Inflammatory macrophage treated with lipopolysaccharide for 1 hour (primary cell): ENCODE data around the gene DOCK1.
"Not testable (repeated sequence)": the region's sequence is repeated elsewhere in the genome, so short reads cannot be mapped to it uniquely, and the experiment has no call there.

Experiments
- DNase-seq, 2 donors: peaks; one replicate each; pipeline ENCODE4 v3.0.0-alpha.2; 2020 to 2022

DOCK1 gene

GRCh38 chr10:126926568-126926967 lies 21.3 kb downstream of the DOCK1 start:
- DNase-seq = no peak

DNA sequence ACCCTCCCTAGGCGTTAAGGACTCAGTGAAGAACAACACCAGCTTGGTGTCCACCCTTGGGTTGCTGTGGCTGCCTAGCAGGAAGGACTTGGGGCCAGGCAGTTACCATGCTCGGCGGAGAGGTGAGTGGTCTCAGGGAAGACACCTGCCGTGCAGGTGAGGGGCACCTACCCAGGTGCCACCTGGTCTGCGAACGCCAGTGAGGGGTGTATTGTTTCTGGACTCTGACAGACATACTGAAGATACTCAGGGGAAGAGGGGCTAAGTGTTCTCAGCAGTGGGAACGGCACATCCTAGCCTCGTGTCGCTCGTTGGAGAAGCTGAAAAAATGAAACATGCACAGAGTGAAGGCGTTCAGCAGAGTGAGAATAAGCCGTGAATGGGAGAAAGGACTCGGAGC lies 22.6 kb downstream of the DOCK1 start:
- DNase-seq = no peak

- no peak for DNase-seq
Measured at GRCh38 chr10:126928274-126928673, 23.0 kb downstream of the DOCK1 start.

GRCh38 chr10:126929391-126929790 lies 24.2 kb downstream of the DOCK1 start:
- DNase-seq = no peak

- DNase-seq = no peak
Measured at GRCh38 chr10:126930131-126930882, 25.1 kb downstream of the DOCK1 start.

- no peak for DNase-seq
Measured at GRCh38 chr10:126930883-126931503, 25.8 kb downstream of the DOCK1 start.

- no peak for DNase-seq
Measured at GRCh38 chr10:126931544-126931943, 26.3 kb downstream of the DOCK1 start.

DNA sequence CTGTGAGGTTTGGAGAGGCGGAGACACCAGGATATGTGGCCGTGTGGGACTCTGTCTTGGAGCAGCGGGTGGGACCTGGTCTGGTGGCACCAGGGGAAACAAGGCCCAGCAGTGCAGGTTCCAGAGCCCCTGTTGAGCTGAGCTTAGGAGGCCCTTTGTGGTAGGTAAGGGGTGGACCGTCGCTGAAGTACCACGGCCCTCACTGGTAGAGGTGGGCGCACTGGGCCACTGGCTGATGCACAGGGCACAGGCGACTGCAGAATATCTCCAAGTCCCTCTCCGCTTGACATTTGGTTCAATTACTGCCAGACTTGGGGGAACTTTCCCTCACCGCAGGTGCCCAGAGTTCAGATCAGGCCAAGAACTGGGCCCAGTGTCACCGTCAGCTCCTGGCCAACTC lies 27.3 kb downstream of the DOCK1 start:
- DNase-seq = no peak

- DNase-seq = no peak
Measured at GRCh38 chr10:126933116-126933515, 27.9 kb downstream of the DOCK1 start.

DNA sequence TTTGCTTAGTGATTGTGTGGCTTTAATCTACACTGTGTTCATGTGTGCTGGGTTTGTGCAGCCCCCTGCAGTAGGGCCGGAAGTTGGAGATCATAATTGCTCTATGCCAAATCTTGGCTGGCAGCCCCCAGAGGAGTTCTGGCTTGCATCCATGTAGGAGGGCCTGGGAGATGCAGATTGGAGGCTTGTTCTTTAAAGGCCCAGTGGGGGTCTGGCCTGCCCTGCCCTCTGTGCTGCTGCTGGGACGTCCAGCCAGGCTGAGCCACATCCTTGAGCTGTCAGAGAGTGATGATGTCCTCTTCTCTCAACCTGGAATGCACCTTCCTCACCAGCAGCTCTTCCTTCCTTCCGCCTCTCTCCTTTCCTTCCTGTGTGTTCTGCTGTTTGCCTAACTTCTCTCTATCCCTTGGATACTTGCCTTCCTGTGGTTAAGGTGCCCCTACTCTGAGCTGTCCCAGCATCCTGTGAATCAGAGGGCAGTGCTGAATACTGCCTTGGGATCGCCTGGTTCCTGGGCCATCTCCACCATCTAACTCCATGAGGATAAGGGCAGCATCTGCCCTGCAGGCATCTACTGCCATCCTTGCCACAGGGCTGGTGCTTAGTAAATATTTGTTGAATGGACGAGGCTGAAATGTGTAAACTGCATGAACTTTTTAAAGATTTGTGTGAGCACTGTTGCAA lies 30.2 kb downstream of the DOCK1 start:
- no peak for DNase-seq

DNA sequence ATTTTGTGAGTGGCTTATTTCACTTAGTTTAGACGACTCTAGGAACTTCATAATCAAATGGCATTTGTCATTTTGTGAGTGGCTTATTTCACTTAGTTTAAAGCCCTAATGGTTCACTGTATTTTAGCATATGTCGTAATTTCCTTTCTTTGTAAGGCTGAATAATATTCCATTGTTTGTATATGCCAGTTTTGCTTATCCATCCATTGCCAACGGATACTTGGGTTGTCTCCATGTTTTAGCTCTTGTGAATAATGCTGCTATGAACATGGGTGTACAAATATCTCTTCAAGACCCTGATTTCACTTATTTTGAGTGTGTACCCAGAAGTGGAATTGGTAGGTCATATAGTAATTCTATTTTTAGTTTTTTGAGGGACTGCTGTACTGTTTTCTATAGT lies 31.8 kb downstream of the DOCK1 start:
- DNase-seq = no peak

DNA sequence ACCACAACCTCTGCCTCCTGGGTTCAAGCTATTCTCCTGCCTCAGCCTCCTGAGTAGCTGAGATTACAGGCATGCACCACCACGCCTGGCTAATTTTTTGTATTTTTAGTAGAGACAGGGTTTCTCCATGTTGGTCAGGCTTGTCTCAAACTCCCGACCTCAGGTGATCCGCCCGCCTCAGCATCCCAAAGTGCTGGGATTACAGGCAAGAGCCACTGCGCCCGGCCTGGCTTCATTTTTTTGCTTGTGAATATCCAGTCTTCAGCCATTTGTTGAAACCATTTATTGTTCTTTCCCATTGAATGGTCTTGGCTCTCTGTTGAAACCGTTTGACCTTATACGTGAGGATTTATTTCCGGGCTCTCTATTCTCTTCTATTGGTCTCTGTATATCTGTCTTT lies 32.9 kb downstream of the DOCK1 start:
- DNase-seq = not testable (repeated sequence)

DNA sequence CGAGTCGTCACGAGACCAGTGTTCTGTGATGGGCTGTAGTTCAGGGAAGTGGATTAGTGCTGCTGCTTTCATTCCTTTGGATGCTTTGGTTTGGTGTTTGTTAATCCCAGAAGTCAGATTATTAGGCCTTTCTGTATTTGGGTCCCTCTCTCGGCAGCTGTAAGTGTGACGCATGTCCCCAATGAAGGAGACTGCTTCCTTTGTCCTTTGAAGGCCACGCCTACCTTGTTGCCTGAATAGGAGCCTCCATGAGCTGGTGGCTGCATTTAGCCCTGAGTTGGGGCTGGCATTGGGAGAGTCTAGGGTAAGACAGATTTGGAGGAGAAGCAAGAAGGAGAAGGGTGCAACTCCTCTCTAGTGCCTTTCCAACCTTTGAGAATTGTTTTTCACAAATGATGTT lies 34.5 kb downstream of the DOCK1 start:
- DNase-seq = no peak

DNA sequence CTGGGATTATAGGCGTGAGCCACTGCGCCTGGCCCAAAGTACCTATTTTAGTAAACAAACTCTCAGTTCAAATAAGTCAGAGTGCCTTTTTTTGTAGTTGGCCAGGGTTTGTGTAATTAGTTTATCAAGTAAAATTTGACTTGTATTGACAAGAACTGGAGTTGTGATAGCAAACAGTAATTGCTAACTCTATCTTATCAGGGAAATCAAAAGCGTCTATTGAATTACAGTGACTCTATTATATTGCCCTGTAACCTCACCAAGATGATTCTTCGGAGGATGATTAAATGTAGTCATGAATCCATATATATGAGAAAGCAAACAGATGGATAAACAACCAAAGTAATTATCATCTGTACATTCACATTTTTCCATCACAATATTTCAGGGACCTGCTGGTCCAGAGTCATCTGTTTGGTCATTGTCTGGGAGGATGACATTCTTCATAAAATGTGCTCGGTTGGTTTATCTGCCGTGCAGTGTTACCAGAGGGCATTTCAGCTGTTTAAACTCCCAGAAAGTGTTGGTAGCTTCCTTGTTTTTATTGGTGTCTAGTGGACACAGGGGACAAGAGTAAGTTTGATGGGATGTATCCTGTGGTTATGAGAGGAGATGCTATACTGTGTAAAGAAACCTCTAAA lies 35.6 kb downstream of the DOCK1 start:
- no peak for DNase-seq

- DNase-seq = no peak
Measured at GRCh38 chr10:126944191-126944590, 39.0 kb downstream of the DOCK1 start.

- no peak for DNase-seq
Measured at GRCh38 chr10:126945351-126946030, 40.3 kb downstream of the DOCK1 start.

DNA sequence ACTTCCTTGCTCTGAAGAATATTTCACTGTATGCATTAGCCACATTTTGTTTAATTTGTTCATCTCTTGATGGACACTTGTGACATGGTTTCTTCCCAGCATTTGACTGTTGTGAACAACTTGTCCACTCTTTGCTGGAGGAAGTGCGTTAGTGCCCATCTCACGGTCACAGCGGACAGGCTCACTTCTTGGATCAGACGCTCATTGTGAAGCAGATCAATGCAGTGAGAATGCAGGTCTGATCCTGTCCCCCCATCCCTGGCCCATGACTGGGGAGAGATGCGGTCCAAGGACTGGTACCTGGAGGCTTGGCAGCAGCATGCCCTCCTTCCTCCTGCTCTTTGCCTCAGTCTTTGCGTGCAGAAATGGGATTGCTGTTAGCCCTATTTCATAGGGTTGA lies 41.5 kb downstream of the DOCK1 start:
- DNase-seq = no peak

DNA sequence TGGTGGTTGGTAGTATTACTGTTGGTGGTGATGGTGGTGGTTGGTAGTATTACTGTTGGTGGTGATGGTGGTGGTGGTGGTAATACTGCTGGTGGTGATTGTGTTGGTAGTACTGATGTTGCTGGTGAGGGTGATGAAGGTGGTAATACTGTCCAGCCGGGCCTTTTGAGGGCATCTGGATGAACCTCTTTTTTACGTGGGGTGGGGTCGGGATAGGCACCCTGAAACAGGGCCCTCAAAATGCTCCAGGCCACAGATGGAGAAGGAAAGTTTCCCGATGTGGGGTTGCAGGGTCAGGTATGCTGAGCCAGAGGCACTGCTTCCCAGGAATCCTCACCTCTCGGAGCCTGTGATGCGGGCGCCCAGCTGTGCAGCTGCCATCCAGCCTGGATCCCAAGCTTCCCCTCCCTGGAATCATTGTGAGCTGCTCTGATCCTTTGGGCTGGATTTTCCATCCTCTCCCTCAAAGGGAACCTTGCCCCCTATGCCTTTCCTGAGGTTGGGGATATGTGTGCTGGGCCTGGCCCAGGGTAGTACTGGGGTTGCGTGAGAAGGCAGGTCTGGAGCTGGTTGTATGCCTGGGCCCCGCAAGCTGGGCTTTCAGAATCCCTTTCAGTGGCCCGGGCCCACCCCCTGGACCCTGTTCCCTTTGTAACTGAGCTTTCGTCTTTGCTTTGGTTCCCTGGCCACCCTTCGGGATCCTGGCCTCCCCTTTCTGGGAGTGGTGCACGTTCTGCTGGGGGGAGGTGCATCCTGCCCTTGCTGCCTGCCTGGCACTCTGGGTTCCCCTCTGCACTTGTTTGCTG lies 43.3 kb downstream of the DOCK1 start:
- DNase-seq = no peak

DNA sequence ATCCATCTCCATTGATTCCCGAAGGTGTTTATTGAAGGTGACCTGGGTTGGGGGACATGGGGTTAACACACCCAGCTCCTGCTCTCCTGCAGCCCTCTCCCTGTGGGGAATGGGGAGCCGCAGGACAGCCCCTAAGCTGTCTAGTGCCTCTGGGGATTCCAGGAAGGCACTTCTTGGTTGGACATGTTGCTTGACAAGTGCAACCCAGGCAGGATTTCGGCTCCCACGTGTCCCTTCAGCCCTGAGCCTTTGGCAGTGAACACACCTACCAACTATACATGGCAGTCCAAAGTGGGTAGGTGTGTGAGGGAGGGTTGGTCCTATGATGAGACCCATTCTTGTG lies 43.9 kb downstream of the DOCK1 start:
- DNase-seq = no peak

GRCh38 chr10:126950401-126951105 lies 45.3 kb downstream of the DOCK1 start:
- no peak for DNase-seq

- DNase-seq = no peak
Measured at GRCh38 chr10:126953886-126954285, 48.7 kb downstream of the DOCK1 start.

- DNase-seq = no peak
Measured at GRCh38 chr10:126955396-126955795, 50.2 kb downstream of the DOCK1 start.
